GM23248 (cell line): ENCODE data around the gene ANKRD63. TPM values are rescaled to one million over a fixed set of nuclear protein-coding genes. Genes with fewer than 3 reads are reported as not detected.

ENCODE experiments used
- DNase-seq: peaks from one replicate; pipeline ENCODE4 v3.0.0-alpha.2; 2015
- H2AFZ ChIP-seq: fragments of 200-600 bp; sonication (generic); 2 replicates; pipeline ENCODE4 v1.6.1; 2016; ENCODE audit warnings: antibody characterized with exemption
- H3F3A ChIP-seq: fragments of 200-600 bp; sonication (generic); 2 replicates; pipeline ENCODE4 v1.6.1; 2016; ENCODE audit warnings: mild to moderate bottlenecking, antibody characterized with exemption, mixed run types; ENCODE audit not compliant: insufficient read depth
- H3K27ac ChIP-seq: fragments of 200-600 bp; sonication (generic); 2 replicates; pipeline ENCODE4 v1.5.1; 2016; ENCODE audit warnings: mild to moderate bottlenecking
- H3K27me3 ChIP-seq: fragments of 200-600 bp; sonication (generic); replicated peaks from 2 replicates; pipeline ENCODE4 v1.6.1; 2016; ENCODE audit warnings: mild to moderate bottlenecking; ENCODE audit not compliant: insufficient read depth
- H3K36me3 ChIP-seq: fragments of 200-600 bp; sonication (generic); 2 replicates; pipeline ENCODE4 v1.6.1; 2016; ENCODE audit warnings: low read depth, mild to moderate bottlenecking
- H3K4me1 ChIP-seq: fragments of 200-600 bp; sonication (generic); 2 replicates; pipeline ENCODE4 v1.6.1; 2016; ENCODE audit warnings: mild to moderate bottlenecking; ENCODE audit not compliant: insufficient read depth
- H3K4me2 ChIP-seq: fragments of 200-600 bp; sonication (generic); one replicate; pipeline ENCODE4 v1.6.1; 2016; ENCODE audit warnings: mild to moderate bottlenecking; ENCODE audit not compliant: unreplicated experiment
- H3K4me3 ChIP-seq: fragments of 200-600 bp; sonication (generic); 2 replicates; pipeline ENCODE4 v1.5.1; 2016; ENCODE audit warnings: mild to moderate bottlenecking
- H3K79me2 ChIP-seq: fragments of 200-600 bp; sonication (generic); 2 replicates; pipeline ENCODE4 v1.6.1; 2016; ENCODE audit warnings: mild to moderate bottlenecking; ENCODE audit not compliant: insufficient read depth
- H3K9ac ChIP-seq: fragments of 200-600 bp; sonication (generic); 2 replicates; pipeline ENCODE4 v1.6.1; 2016; ENCODE audit warnings: mild to moderate bottlenecking
- H3K9me2 ChIP-seq: fragments of 200-600 bp; sonication (generic); 2 replicates; pipeline ENCODE4 v1.6.1; 2016; ENCODE audit warnings: mixed run types, mild to moderate bottlenecking, moderate library complexity; ENCODE audit not compliant: insufficient read depth
- H3K9me3 ChIP-seq: fragments of 200-600 bp; sonication (generic); one replicate; pipeline ENCODE4 v1.6.1; 2017; ENCODE audit warnings: low read depth
- H4K20me1 ChIP-seq: fragments of 200-600 bp; sonication (generic); 2 replicates; pipeline ENCODE4 v1.6.0; 2016; ENCODE audit not compliant: insufficient read depth
- EZH2 ChIP-seq: fragments of 200-600 bp; sonication (generic); IDR thresholded peaks from 2 replicates; pipeline ENCODE4 v1.6.1; 2018; ENCODE audit warnings: antibody characterized with exemption, mild to moderate bottlenecking; ENCODE audit not compliant: insufficient read depth, poor library complexity, severe bottlenecking
- EZH2phosphoT487 ChIP-seq: fragments of 200-600 bp; sonication (generic); IDR thresholded peaks from 2 replicates; pipeline ENCODE4 v1.6.1; 2018; ENCODE audit warnings: antibody characterized with exemption, moderate library complexity, mild to moderate bottlenecking, low read depth; ENCODE audit not compliant: insufficient read depth
- WGBS, 2 experiments: methylation state at CpG; one replicate each; pipeline ENCODE4 v1.1.6; 2015 to 2017; ENCODE audit warnings: low lambda C conversion rate in 2 of 2, low coverage in 1 of 2; ENCODE audit errors: missing lambda C conversion rate in 2 of 2; 5-methylcytosine and 5-hydroxymethylcytosine counted together
- in situ Hi-C: fragments of 300-500 bp; cut with MboI; formaldehyde crosslinking; loops from 2 replicates; pipeline ENCODE4 v1.15.0; 2020
- polyA plus RNA-seq: library from polyadenylated mRNA; unstranded; fragments of >200 nt; fragmentation: Nextera tagmentation; extraction: Ambion mirVana; gene quantifications from 2 replicates; pipeline ENCODE4 v1.2.1, GENCODE V29; 2016
- total RNA-seq: library from RNA; depleted of rRNA; stranded (reverse); fragments of >200 nt; shearing (Covaris generic); gene quantifications from 2 replicates; pipeline ENCODE4 v1.2.3, GENCODE V29; 2014

ANKRD63 gene
- total and polyA plus RNA-seq, 2 experiments from 2014 or later: not detected

DNA sequence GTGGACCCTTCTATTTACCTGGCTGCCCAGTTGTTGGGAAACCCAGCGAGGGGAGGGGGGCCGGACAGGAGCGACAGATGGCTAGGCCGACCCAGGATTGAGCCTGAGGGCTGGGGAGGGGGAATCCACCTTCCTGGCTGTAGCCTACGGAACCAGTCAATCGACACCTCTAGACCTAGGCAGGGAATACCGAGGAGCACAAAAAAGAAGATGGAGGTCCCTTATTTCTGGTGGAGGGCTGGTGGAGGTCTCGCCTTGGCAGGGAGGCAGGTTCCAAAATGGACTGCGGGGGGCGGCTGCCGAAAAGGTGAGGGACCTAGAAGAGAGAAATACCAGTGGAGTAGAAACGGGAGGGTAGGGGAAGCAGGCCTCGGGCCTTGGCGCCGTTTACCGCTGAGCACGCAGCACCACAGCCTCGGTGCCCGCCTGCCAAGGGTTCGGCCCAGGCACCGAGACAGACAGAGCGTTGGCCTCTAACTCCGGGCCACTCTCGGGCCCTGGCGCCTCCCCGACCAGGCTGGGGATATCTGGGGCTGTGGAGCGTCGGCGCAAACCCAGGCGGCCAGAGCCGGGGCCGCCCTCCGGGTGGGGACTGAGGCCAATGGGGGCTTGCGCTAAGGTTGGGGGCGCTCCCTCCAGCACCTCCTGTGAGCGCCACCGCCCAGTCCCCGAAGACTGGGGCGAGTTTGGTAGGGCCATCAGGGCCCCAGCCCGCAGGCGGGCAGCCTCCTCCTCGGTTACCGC is 1.6 kb downstream of the ANKRD63 start:
- DNase-seq: no peak
- Histone ChIP-seq H3K9ac (no peak overlapping the region), H3K4me3 (no peak overlapping the region; the same call in 1 of the 2 replicates), H3K4me1 (peaks cover 15% of the 10 kb centered on the region), H3F3A (peaks cover 14% of the 10 kb centered on the region; the same call in 1 of the 2 replicates), H4K20me1 (no peaks in the 10 kb centered on the region), H2AFZ (no peak overlapping the region), H3K9me3 (no peaks in the 10 kb centered on the region), H3K79me2 (no peaks in the 10 kb centered on the region), H3K36me3 (no peaks in the 10 kb centered on the region), H3K4me2 (no peak overlapping the region), H3K27ac (no peak overlapping the region), H3K27me3 (peaks cover 33% of the 10 kb centered on the region), H3K9me2 (no peaks in the 10 kb centered on the region)
- WGBS, 2 experiments: 82 to 85% methylated on average over 34 to 43 of the region's 43 CpGs
- in situ Hi-C loops: no loop called here
- TF ChIP-seq EZH2phosphoT487 (no peak), EZH2 (no peak)

DNA sequence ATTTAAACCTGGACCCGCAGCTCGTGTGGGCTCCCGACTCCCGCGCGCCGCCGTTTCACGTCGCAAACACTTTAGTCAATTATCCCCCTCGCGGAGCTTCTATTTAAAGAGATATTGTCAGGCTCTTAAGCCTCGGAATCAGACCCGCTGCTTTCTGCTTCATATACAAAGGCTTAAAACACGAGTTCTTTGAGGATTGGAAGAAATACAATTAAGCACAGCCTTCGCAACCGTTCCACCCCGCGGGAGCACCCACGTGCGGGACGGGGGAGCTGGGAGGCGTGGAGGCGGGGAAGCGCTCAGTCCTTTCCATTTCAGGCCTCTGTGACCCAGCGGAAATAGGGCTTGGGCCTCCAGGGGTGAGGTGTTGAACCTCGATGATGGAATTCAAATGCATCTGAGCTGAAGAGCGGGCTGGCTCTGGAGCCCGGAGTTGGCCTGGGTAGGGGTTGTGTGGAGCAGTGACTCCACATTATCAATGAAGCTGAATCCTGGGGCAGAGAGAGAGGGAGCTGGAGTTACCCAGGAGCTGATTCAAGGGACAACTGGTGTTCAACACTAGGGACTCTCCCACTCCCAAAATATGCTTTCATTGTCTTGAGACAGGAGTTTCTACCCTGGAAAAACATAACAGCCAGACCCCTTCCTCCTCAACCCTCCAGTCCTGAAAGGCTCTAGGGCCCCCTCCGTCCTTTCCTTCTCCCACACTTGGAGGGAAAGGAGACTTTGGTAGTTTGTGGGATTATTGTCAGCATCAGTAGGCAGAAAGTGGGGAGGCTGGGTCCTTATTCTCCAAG is 2.4 kb downstream of the ANKRD63 start:
- no peaks in the 10 kb centered on the region for H3K9me2 ChIP-seq
- no peak for TF ChIP-seq EZH2phosphoT487
- no peak for TF ChIP-seq EZH2
- no peaks in the 10 kb centered on the region for H4K20me1 ChIP-seq
- no peaks in the 10 kb centered on the region for H3K9me3 ChIP-seq
- no peak overlapping the region for H3K27ac ChIP-seq
- H3K4me1 ChIP-seq: peaks cover 7% of the 10 kb centered on the region
- no peak overlapping the region for H3K4me2 ChIP-seq
- no peak for DNase-seq
- peaks cover 33% of the 10 kb centered on the region for H3K27me3 ChIP-seq
- peaks cover 10% of the 10 kb centered on the region; the same call in 1 of the 2 replicates for H3F3A ChIP-seq
- H3K9ac ChIP-seq: no peak overlapping the region
- 56 to 61% methylated on average over 30 of the region's 30 CpGs for WGBS, 2 experiments
- in situ Hi-C loops: no loop called here
- no peak overlapping the region for H2AFZ ChIP-seq
- H3K4me3 ChIP-seq: no peak overlapping the region
- no peaks in the 10 kb centered on the region for H3K79me2 ChIP-seq
- H3K36me3 ChIP-seq: no peaks in the 10 kb centered on the region

DNA sequence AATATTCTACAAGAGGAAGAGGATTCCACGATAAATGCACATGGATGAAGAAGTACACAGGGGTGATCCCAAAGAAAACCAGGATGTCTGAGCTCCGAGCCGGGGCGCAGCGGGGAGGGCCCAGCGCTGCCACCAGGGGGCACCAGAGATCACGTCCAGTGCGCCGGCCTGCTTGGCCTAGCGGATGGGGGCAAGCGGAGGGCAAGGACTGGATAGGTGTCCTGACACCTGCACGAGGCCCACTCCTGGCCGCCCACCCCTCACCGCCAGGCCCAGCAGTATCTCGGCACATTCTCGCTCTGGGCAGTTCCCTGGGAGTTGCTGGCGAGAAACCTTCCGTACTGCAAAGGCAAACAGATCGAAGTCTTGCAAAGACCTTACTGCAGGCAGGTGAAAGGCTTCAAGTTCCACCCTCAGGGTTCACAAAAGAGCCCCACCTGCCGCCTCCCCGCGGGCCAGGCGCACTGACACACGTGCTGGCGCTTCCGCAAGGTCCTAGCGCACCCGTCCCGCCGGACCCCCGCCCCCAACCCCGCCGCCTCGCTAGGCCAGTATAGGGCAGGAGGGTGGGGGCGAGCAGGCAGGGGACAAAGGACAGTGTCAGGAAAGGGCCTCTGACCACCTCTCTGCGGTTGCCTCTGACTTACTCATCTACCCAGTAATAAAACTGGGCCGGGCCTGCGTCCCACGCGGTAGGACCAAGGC is 3.3 kb downstream of the ANKRD63 start:
- Histone ChIP-seq H2AFZ (no peak overlapping the region), H3K79me2 (no peaks in the 10 kb centered on the region), H3K4me3 (no peak overlapping the region), H4K20me1 (no peaks in the 10 kb centered on the region), H3K9ac (no peak overlapping the region), H3K9me2 (no peaks in the 10 kb centered on the region), H3K27me3 (peaks cover 33% of the 10 kb centered on the region), H3K9me3 (no peaks in the 10 kb centered on the region), H3K4me2 (no peak overlapping the region), H3F3A (0 out of 2 replicates have a peak, but pooled peaks cover 4% of the 10 kb centered on the region), H3K4me1 (no peaks in the 10 kb centered on the region), H3K36me3 (no peaks in the 10 kb centered on the region), H3K27ac (no peak overlapping the region)
- TF ChIP-seq EZH2: no peak
- TF ChIP-seq EZH2phosphoT487: no peak
- 21 to 23% methylated on average over 27 to 40 of the region's 40 CpGs for WGBS, 2 experiments
- in situ Hi-C loops: loop anchor here (10.0 kb wide), 1 partner anchor 235 kb away; no protein-coding TSS in a partner anchor
- DNase-seq: peak; percentile 73

DNA sequence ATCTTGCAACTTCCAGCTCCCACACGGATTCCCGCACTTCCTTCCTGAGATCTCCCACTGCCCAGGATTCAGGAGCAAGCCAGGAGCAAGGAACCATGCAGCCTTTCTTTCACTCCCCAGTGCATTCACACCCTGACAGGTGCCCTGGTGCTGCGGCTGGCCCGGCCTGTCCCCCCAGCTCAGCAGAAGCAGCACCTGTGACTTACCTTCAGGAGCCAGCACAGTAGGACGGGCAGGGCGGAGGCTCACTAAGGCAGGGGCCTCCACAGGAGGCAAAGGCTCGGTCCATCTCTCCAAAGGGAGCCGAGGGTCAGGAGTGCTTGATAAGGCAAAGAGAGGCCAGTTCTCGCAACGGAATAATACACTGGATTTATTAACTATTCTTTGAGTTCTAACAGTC is 4.8 kb downstream of the ANKRD63 start:
- H3K27me3 ChIP-seq: peaks cover 29% of the 10 kb centered on the region
- in situ Hi-C loops: loop anchor here (10.0 kb wide), 1 partner anchor 233 kb away; no protein-coding TSS in a partner anchor
- 76 to 84% methylated on average over 9 to 10 of the region's 10 CpGs for whole genome bisulfite sequencing, 2 experiments

More for the DNA sequence above, 4.8 kb downstream of the ANKRD63 start:
- no peak for DNase-seq
- no peak overlapping the region for H3K9ac ChIP-seq
- no peak overlapping the region for H2AFZ ChIP-seq
- no peaks in the 10 kb centered on the region for H3K9me2 ChIP-seq
- TF ChIP-seq EZH2phosphoT487: no peak
- no peak for TF ChIP-seq EZH2
- H3K4me2 ChIP-seq: no peak overlapping the region
- H3K79me2 ChIP-seq: no peaks in the 10 kb centered on the region
- no peaks in the 10 kb centered on the region for H4K20me1 ChIP-seq
- H3K36me3 ChIP-seq: no peaks in the 10 kb centered on the region
- H3K4me3 ChIP-seq: no peak overlapping the region
- H3K27ac ChIP-seq: no peak overlapping the region
- no peaks in the 10 kb centered on the region for H3K4me1 ChIP-seq
- no peaks in the 10 kb centered on the region for H3K9me3 ChIP-seq
- no peaks in the 10 kb centered on the region for H3F3A ChIP-seq
